ENCODE results near the gene RAD23A. TPM values are rescaled to one million over a fixed set of nuclear protein-coding genes. Genes with fewer than 3 reads are reported as not detected.
A peak's percentile ranks its signal among the peaks of the same experiment; 100 is the strongest.

The RAD23A gene
- total and polyA plus RNA-seq, 2 experiments from 2014 or later = 107 to 177 TPM

- DNase-seq = no peak
- no peak overlapping the region for H3K4me3 ChIP-seq
- H2AFZ ChIP-seq = no peak overlapping the region
- no peaks in the 10 kb centered on the region for H3K36me3 ChIP-seq (ENCODE audit: low read depth)
- no peak overlapping the region for H3K27ac ChIP-seq
- no peak overlapping the region for H3K9ac ChIP-seq
- H3F3A ChIP-seq (ENCODE audit: insufficient read depth) = no peaks in the 10 kb centered on the region
- 72 to 80% methylated on average over 3 of the region's 3 CpGs for WGBS, 2 experiments (ENCODE audit: low coverage in 1 of 2, low lambda C conversion rate in 2 of 2, missing lambda C conversion rate in 2 of 2)
- no peaks in the 10 kb centered on the region for H3K79me2 ChIP-seq (ENCODE audit: insufficient read depth)
- no peaks in the 10 kb centered on the region for H3K9me2 ChIP-seq (ENCODE audit: insufficient read depth)
- H3K27me3 ChIP-seq (replicated peaks; ENCODE audit: insufficient read depth) = no peaks in the 10 kb centered on the region
- no peaks in the 10 kb centered on the region for H3K9me3 ChIP-seq (ENCODE audit: low read depth)
- H4K20me1 ChIP-seq (ENCODE audit: insufficient read depth) = no peaks in the 10 kb centered on the region
- TF ChIP-seq EZH2 (IDR thresholded peaks at IDR 0.05; ENCODE audit: insufficient read depth, poor library complexity, severe bottlenecking) (no peak), EZH2phosphoT487 (IDR thresholded peaks at IDR 0.05; ENCODE audit: insufficient read depth, low read depth) (no peak)
- in situ Hi-C loops (cut with MboI) = loop anchor here (10.0 kb wide), 2 partner anchors 115 to 285 kb away; no protein-coding TSS in a partner anchor
- no peak overlapping the region for H3K4me2 ChIP-seq (ENCODE audit: unreplicated experiment)
- 0 out of 2 replicates have a peak, but pooled peaks cover 5% of the 10 kb centered on the region for H3K4me1 ChIP-seq (ENCODE audit: insufficient read depth)
Measured at GRCh38 chr19:12979974-12980373, 34.3 kb downstream of the RAD23A start.

GRCh38 chr19:12982648-12983047, 37.0 kb downstream of the RAD23A start:
- H3K27ac ChIP-seq = no peak overlapping the region
- peak overlapping the region; percentile 72; the same call in 1 of the 2 replicates for H3K9ac ChIP-seq
- H4K20me1 ChIP-seq (ENCODE audit: insufficient read depth) = no peaks in the 10 kb centered on the region
- peak overlapping the region; percentile 83; the same call in 1 of the 2 replicates for H2AFZ ChIP-seq
- DNase-seq = no peak
- no peak overlapping the region for H3K4me3 ChIP-seq
- H3K9me2 ChIP-seq (ENCODE audit: insufficient read depth) = no peaks in the 10 kb centered on the region
- no peaks in the 10 kb centered on the region for H3K36me3 ChIP-seq (ENCODE audit: low read depth)
- in situ Hi-C loops (cut with MboI) = loop anchor here (10.0 kb wide), 1 partner anchor 112 kb away; no protein-coding TSS in a partner anchor
- H3F3A ChIP-seq (ENCODE audit: insufficient read depth) = no peaks in the 10 kb centered on the region
- 0 out of 2 replicates have a peak, but pooled peaks cover 11% of the 10 kb centered on the region for H3K4me1 ChIP-seq (ENCODE audit: insufficient read depth)
- no peak for TF ChIP-seq EZH2phosphoT487 (IDR thresholded peaks at IDR 0.05; ENCODE audit: insufficient read depth, low read depth)
- no peak for TF ChIP-seq EZH2 (IDR thresholded peaks at IDR 0.05; ENCODE audit: insufficient read depth, poor library complexity, severe bottlenecking)
- H3K4me2 ChIP-seq (ENCODE audit: unreplicated experiment) = no peak overlapping the region
- H3K9me3 ChIP-seq (ENCODE audit: low read depth) = no peaks in the 10 kb centered on the region
- 91 to 93% methylated on average over 6 of the region's 6 CpGs for WGBS, 2 experiments (ENCODE audit: low coverage in 1 of 2, low lambda C conversion rate in 2 of 2, missing lambda C conversion rate in 2 of 2)
- H3K27me3 ChIP-seq (replicated peaks; ENCODE audit: insufficient read depth) = no peaks in the 10 kb centered on the region
- no peaks in the 10 kb centered on the region for H3K79me2 ChIP-seq (ENCODE audit: insufficient read depth)

GRCh38 chr19:12983091-12983490, 37.4 kb downstream of the RAD23A start:
- in situ Hi-C loops (cut with MboI) = loop anchor here (10.0 kb wide), 1 partner anchor 112 kb away; no protein-coding TSS in a partner anchor
- no peak overlapping the region for H3K27ac ChIP-seq

GRCh38 chr19:12983542-12984142, 38.0 kb downstream of the RAD23A start:
- in situ Hi-C loops (cut with MboI) = loop anchor here (10.0 kb wide), 1 partner anchor 111 kb away; no protein-coding TSS in a partner anchor
- Histone ChIP-seq H2AFZ (peak overlapping the region; percentile 83), H3K27me3 (replicated peaks; ENCODE audit: insufficient read depth) (no peaks in the 10 kb centered on the region), H3K9me3 (ENCODE audit: low read depth) (no peaks in the 10 kb centered on the region), H3F3A (ENCODE audit: insufficient read depth) (no peaks in the 10 kb centered on the region), H3K79me2 (ENCODE audit: insufficient read depth) (no peaks in the 10 kb centered on the region), H3K9me2 (ENCODE audit: insufficient read depth) (no peaks in the 10 kb centered on the region), H3K36me3 (ENCODE audit: low read depth) (no peaks in the 10 kb centered on the region), H3K4me2 (ENCODE audit: unreplicated experiment) (peak overlapping the region; percentile 68), H3K4me1 (ENCODE audit: insufficient read depth) (0 out of 2 replicates have a peak, but pooled peaks cover 11% of the 10 kb centered on the region), H3K4me3 (peak overlapping the region; percentile 65), H3K27ac (no peak overlapping the region), H4K20me1 (ENCODE audit: insufficient read depth) (no peaks in the 10 kb centered on the region), H3K9ac (peak overlapping the region; percentile 72)
- 11 to 19% methylated on average over 27 to 50 of the region's 51 CpGs for WGBS, 2 experiments (ENCODE audit: low coverage in 1 of 2, low lambda C conversion rate in 2 of 2, missing lambda C conversion rate in 2 of 2)
- TF ChIP-seq EZH2phosphoT487 (IDR thresholded peaks at IDR 0.05; ENCODE audit: insufficient read depth, low read depth) = no peak
- TF ChIP-seq EZH2 (IDR thresholded peaks at IDR 0.05; ENCODE audit: insufficient read depth, poor library complexity, severe bottlenecking) = no peak
- DNase-seq = peak; percentile 87

More at GRCh38 chr19:12983091-12983490, 37.4 kb downstream of the RAD23A start:
- Histone ChIP-seq H4K20me1 (ENCODE audit: insufficient read depth) (no peaks in the 10 kb centered on the region), H3K4me3 (peak overlapping the region; percentile 65), H2AFZ (peak overlapping the region; percentile 83), H3K9me2 (ENCODE audit: insufficient read depth) (no peaks in the 10 kb centered on the region), H3K27me3 (replicated peaks; ENCODE audit: insufficient read depth) (no peaks in the 10 kb centered on the region), H3K4me1 (ENCODE audit: insufficient read depth) (0 out of 2 replicates have a peak, but pooled peaks cover 11% of the 10 kb centered on the region), H3F3A (ENCODE audit: insufficient read depth) (no peaks in the 10 kb centered on the region), H3K4me2 (ENCODE audit: unreplicated experiment) (peak overlapping the region; percentile 68), H3K9me3 (ENCODE audit: low read depth) (no peaks in the 10 kb centered on the region), H3K36me3 (ENCODE audit: low read depth) (no peaks in the 10 kb centered on the region), H3K79me2 (ENCODE audit: insufficient read depth) (no peaks in the 10 kb centered on the region), H3K9ac (peak overlapping the region; percentile 72)
- TF ChIP-seq EZH2 (IDR thresholded peaks at IDR 0.05; ENCODE audit: insufficient read depth, poor library complexity, severe bottlenecking) = no peak
- TF ChIP-seq EZH2phosphoT487 (IDR thresholded peaks at IDR 0.05; ENCODE audit: insufficient read depth, low read depth) = no peak
- WGBS, 2 experiments (ENCODE audit: low coverage in 1 of 2, low lambda C conversion rate in 2 of 2, missing lambda C conversion rate in 2 of 2) = 49 to 52% methylated on average over 9 to 10 of the region's 10 CpGs
- DNase-seq = no peak

All from GM23248 (cell line).